GM12872 (cell line): ENCODE measurements around the gene PTPN22.

Source experiments
- TF ChIP-seq, protein P1 (sequence below): IDR thresholded peaks from 3 replicates; pipeline ENCODE4 v1.5.1; 2011; ENCODE audit warnings: low read depth, mild to moderate bottlenecking, low read length, moderate library complexity; ENCODE audit not compliant: insufficient read depth

PTPN22 gene

DNA sequence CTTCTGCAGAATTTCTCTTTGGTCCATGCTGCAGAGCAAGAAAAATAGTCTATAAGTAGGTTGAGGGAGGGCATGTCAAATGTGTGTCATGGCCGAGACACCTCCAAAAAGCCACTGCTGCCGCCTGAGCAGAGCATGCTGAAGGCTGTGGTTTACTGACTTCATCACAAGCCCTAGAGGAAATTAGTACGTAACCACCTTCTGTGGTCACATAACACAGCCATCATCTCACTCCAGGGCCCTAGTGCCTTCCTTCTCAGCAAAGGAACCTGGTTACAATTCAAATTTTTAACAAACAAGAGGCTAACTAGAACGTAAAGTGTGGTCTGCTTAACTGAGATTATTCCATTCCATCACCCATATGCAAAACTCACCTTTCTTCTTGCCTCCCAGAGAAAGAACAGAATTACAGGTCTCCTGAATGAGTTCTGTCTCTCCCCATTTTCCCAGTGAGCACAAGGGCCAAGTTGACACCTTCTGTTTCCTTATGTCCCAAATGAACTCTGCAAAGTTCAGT lies at the start of gene PTPN22:
Gene PTPN22 (minus strand): TSS at position 116 of the 517 bp plus-strand sequence.
- TF ChIP-seq, protein P1, sequence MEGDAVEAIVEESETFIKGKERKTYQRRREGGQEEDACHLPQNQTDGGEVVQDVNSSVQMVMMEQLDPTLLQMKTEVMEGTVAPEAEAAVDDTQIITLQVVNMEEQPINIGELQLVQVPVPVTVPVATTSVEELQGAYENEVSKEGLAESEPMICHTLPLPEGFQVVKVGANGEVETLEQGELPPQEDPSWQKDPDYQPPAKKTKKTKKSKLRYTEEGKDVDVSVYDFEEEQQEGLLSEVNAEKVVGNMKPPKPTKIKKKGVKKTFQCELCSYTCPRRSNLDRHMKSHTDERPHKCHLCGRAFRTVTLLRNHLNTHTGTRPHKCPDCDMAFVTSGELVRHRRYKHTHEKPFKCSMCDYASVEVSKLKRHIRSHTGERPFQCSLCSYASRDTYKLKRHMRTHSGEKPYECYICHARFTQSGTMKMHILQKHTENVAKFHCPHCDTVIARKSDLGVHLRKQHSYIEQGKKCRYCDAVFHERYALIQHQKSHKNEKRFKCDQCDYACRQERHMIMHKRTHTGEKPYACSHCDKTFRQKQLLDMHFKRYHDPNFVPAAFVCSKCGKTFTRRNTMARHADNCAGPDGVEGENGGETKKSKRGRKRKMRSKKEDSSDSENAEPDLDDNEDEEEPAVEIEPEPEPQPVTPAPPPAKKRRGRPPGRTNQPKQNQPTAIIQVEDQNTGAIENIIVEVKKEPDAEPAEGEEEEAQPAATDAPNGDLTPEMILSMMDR: no peak

DNA sequence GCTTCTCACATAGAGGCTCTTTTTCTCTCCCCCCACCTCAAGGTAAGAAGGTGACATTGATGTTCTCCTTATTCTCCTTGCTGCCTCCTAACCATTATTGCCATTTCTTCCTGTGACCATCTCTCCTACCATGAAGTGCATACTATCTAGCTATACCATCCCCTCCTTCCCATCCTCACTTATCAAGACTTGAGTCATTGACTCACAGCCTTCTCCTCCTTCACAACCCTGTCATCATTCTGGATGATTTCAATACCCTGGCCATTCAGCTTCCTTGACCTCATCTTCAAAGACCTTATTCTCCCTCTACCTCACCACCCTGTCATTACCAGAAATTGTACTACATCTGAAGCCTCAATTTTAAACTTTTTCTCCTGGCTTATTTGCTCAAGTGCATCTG lies 46.7 kb upstream of the PTPN22 start:
- TF ChIP-seq, protein P1: no peak

DNA sequence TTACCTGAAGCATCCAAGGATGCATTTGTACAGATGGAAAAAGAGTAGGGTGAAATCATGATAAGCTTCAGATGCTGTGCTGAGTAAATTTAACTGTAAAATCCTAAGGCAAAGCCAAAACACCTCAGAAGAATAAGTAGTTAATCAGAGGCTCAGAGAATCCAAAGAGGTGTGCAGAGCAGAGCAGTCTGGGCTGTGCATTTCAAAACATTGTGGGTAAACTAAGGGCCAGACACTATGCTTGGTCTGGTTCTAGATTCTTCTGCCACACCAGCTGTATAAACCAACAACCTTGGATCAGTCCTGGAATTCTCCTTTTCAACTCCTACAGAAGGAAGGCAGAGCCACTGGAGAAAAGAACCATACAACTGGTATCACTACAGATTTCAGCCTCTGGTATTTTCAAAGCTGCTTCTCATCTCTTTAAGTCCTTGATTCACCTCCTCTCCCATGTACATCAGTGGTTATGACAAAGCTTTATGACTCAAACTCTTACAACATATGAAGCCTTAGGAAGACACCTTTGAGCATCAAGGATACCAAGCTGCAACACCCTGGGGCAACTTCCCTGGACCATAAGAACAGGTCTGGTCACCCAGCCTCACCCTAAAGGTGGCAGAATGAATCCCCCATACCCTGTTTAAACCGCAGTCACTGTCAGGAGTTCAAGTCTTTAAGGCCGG lies 46.0 kb upstream of the PTPN22 start:
- TF ChIP-seq, protein P1: no peak

DNA sequence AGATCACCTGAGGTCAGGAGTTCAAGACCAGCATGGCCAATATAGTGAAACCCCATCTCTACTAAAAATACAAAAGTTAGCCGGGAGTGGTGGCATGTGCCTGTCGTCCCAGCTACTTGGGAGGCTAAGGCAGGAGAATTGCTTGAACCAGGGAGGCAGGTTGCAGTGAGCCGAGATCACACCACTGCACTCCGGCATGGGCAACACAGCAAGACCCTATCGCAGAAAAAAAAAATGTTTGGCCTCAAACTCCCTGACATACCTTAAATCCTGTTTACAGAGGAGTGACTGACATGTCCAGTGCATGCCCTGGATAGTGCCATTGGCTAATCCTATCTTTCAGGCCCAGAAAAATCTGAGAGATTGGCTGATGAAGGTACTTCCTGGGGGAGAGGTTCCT lies 45.5 kb upstream of the PTPN22 start:
- TF ChIP-seq, protein P1: no peak

DNA sequence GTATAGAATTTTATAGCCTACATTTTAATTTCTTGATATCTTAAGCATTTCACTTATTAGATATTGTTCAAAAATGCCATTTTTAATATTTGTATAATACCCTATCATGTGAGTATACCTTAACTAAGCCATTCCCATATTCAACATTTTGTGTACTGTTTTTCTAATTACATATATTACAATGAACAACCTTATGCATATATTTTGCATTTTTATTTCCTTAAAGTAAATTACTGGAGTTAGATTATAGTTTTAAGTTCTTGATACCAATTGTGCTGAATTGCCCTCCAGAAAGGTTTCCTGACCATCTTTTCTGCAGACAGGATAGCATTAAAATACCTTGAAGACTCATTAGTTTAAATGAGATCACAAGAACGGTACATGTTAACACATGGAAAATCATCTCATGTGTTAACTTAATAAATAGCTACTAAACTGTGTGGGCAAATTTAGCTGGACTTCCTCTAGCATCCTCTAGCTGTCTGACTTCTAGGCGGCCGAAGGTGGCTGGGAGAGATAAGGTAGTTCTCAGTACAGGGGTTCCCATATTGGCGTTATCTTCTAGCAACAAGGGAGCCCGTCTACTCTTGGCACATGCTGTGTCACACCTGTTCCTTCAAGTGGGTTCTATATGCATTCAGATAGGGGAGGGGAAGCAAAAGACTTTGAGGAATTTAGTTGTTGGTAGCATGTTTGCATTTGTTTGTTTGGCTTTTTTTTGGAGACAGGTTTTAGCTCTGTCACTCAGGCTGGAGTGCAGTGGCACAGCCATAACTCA lies 42.6 kb upstream of the PTPN22 start:
- TF ChIP-seq, protein P1: no peak

DNA sequence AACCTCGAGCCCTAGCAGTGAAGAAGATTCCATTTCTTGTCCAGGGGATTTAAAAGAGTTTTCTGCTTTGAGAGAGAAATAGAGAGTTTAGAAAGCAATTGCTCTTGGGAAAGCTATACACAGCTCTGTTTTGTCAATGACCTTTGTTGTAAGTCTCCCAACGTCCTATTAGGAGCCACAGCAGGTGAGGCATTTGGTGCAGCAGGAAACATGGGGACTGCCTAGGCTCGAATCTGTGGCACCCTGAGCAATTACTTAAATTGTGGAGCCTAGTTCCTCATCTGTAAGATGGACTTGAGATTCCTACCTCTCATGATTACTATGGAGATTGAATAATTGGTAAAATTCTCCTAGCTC lies 41.8 kb upstream of the PTPN22 start:
- TF ChIP-seq, protein P1: no peak

DNA sequence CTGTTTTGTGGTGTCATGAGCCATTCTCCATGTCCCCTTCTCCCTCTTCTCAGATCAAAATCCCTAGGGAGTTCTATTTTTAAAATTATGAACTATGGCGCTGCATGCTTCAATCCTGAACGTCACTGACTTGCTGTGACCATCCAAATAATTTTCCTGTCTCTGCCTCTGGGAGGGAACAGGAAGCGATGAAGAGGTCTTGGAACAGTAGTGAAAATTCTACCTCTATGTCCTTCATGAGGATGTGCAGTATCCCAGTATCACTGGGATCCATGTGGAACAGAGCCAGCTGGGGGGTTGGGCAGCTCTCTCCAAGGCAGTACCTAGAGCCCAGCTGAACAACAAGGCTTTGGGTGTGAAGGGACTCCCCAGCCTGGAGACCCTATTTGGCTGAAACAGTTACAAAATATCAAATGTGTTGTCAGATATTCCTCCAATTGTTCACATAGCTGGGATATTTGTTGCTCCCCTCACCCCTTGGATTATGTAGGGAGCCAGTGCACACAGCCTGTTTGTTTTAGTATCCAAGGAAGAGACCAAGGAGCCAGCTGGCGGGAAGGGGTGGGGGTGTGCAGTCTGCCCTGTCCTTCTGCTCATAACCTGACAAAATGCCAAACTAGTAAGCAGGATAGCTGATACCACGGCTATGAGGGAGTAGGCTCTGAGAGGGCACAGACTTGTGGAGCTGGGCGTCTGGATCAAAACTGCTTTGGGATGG lies 41.2 kb upstream of the PTPN22 start:
- TF ChIP-seq, protein P1: no peak
